Right lobe of liver (tissue), 6 donors: Measurements from ENCODE around the gene CEP20. TPM values are rescaled to one million over a fixed set of nuclear protein-coding genes. Genes with fewer than 3 reads are reported as not detected.

Experiments
- ATAC-seq, 4 donors: fragments of 200-7000 bp; cut with Tn5 transposase; one replicate each; pipeline ENCODE4 v1.9.1; 2020; ENCODE audit warnings: mild to moderate bottlenecking in 4 of 4, moderate library complexity in 4 of 4
- DNase-seq, 3 donors: peaks; one replicate each; pipeline ENCODE4 v3.0.0-alpha.2; 2020
- H3K27ac ChIP-seq, 3 donors: fragments of 200-600 bp; one replicate each; pipeline ENCODE4 v1.8.0; 2022
- H3K27me3 ChIP-seq, 2 donors: fragments of 200-600 bp; one replicate each; pipeline ENCODE4 v1.8.0; 2022
- H3K36me3 ChIP-seq, 4 donors: fragments of 200-600 bp; sonication (generic) in 1 of 4; one replicate each; pipeline versions ENCODE4 v1.5.1 to v1.8.0; 2017 to 2022; ENCODE audit warnings: control low read depth in 1 of 4
- H3K4me1 ChIP-seq, 4 donors: fragments of 200-600 bp; sonication (generic) in 1 of 4; one replicate each; pipeline versions ENCODE4 v1.5.1 to v1.8.0; 2017 to 2022; ENCODE audit warnings: control low read depth in 1 of 4
- H3K4me3 ChIP-seq, 3 donors: fragments of 200-600 bp; one replicate each; pipeline ENCODE4 v1.8.0; 2022
- H3K9me3 ChIP-seq, 4 donors: fragments of 200-600 bp; sonication (generic) in 1 of 4; one replicate each; pipeline versions ENCODE4 v1.5.1 to v1.8.0; 2017 to 2022; ENCODE audit warnings: control low read depth in 1 of 4
- CTCF ChIP-seq, 4 donors: fragments of 200-600 bp in 3 of 4; fragments of 450-650 bp in 1 of 4; IDR thresholded peaks; one replicate each; pipeline versions ENCODE4 v1.5.1 to v1.8.0; 2016 to 2022; ENCODE audit warnings: antibody characterized with exemption in 4 of 4, mild to moderate bottlenecking in 2 of 4
- POLR2A ChIP-seq: fragments of 450-650 bp; IDR thresholded peaks from one replicate; pipeline ENCODE4 v1.6.1; 2017; ENCODE audit warnings: antibody characterized with exemption, mild to moderate bottlenecking
- WGBS: methylation state at CpG from one replicate; pipeline ENCODE4 v1.1.6; 2018; ENCODE audit warnings: low coverage, low lambda C conversion rate; ENCODE audit not compliant: insufficient coverage; ENCODE audit errors: missing lambda C conversion rate; 5-methylcytosine and 5-hydroxymethylcytosine counted together
- intact Hi-C, 2 donors: fragments of 100-400 bp; cut with DNase I; formaldehyde crosslinking; loops; one replicate each; pipeline versions ENCODE4 v1.11.2 to v1.14.1; 2022
- total RNA-seq, 6 experiments: library from RNA; depleted of rRNA in 2 of 6; stranded (reverse); fragments of >200 nt in 2 of 6; fragmentation: NEBNext Ultra II Directional in 3 of 6; extraction: Animal tissue kit (Norgen Biotek cat#: 25700) in 3 of 6; gene quantifications; one replicate each; pipeline versions ENCODE4 v1.1.0 to v1.2.4, GENCODE V29; 2016 to 2023
- donor health status: DM: no; HTN: yes; CAD: no.
- donor health status: DM: no; HTN: no; CAD: no.
- donor health status: DM: no; HTN: no; CAD: no.
- donor health status: DM: no; HTN: yes; CAD: no.
- donor health status: DM: no; HTN: yes; CAD: no.

Gene CEP20
- total RNA-seq, 6 experiments from 2014 or later: 13.3 to 28.3 (median 18.3) TPM

DNA sequence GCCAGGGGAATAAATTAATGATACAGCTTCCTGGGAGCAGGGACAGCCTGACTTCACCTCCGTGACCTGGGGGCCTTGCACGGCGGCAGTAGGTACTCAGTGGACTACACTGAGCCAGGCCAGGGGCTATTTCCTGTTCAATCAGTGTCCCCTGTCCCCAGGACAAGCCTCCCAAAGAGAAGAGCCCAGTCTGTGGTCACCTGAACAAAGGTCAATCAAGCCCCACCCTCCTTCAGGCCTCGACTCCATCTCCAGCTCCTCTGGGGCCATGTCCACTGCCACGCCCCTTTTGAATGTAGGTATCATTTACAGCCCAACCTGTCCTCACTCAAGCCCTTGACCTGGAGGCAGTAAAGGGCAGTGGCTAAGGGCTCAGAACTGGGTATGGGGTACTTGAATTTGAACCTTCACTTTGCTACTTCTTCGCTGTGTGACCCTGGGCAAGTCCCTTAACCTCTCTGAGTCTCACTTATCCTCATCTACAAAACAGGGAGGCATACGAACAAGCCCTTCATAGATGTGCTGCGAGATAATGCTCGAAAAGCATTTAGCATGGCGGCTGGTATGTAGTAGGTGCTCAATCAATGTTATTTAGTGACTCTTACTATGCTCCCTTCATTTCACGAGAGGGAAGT is 60.6 kb downstream of the CEP20 start:
- DNase-seq (no peak), ATAC-seq (no peak)
- WGBS: 79% methylated on average over 7 of the region's 11 CpGs
- Histone ChIP-seq H3K4me1 (no peaks in the 10 kb centered on the region), H3K36me3 (no peaks in the 10 kb centered on the region), H3K9me3 (no peaks in the 10 kb centered on the region), H3K27me3 (no peaks in the 10 kb centered on the region), H3K27ac (no peak overlapping the region), H3K4me3 (no peak overlapping the region)
- no peak for TF ChIP-seq CTCF (IDR thresholded peaks at IDR 0.05)
- TF ChIP-seq POLR2A: no peak
- intact Hi-C loops: no loop called here

- ATAC-seq: no peak
- no peaks in the 10 kb centered on the region for H3K9me3 ChIP-seq
- H3K27ac ChIP-seq: no peak overlapping the region
- H3K36me3 ChIP-seq: no peaks in the 10 kb centered on the region
- DNase-seq: no peak
- TF ChIP-seq POLR2A: no peak
- TF ChIP-seq CTCF (IDR thresholded peaks at IDR 0.05): no peak
- no peaks in the 10 kb centered on the region for H3K4me1 ChIP-seq
- no peaks in the 10 kb centered on the region for H3K27me3 ChIP-seq
- H3K4me3 ChIP-seq: no peak overlapping the region
- intact Hi-C loops: no loop called here
- WGBS: no CpG with 5 or more reads among the region's 7 CpGs
Measured at GRCh38 chr16:15827299-15827698, 61.1 kb downstream of the CEP20 start.

DNA sequence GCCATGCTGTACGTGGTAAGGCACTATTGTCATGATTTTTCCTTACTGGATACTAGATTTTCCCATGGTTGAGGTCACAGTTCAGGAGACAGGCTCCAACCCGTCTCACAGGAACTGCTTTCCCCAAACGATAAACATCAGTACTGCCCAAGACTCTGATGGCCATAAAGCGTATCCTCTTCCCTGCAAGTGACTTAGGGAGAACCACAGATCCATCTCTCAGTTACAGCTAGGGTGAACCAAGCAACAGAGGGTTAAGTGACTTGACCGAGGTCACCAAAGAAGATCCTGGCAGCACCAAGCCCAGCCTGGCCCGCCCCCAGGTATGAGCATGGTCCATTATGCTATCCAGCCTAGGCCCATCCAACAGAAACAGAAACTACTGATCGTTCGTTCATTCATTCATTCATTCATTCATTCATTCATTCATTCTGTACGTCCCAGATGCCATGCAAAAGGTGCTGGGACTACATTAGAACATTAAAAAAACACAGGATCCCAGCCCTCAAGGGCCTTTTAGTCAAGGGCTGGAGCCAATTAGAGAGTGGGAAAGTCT is 62.6 kb downstream of the CEP20 start:
- H3K36me3 ChIP-seq: no peaks in the 10 kb centered on the region
- DNase-seq (no peak), ATAC-seq (no peak)
- H3K27ac ChIP-seq: no peak overlapping the region
- intact Hi-C loops: no loop called here
- no peak for TF ChIP-seq POLR2A
- no peak for TF ChIP-seq CTCF (IDR thresholded peaks at IDR 0.05)
- 62% methylated on average over 8 of the region's 9 CpGs for WGBS
- H3K4me1 ChIP-seq: no peaks in the 10 kb centered on the region
- no peaks in the 10 kb centered on the region for H3K9me3 ChIP-seq
- no peak overlapping the region for H3K4me3 ChIP-seq
- H3K27me3 ChIP-seq: no peaks in the 10 kb centered on the region

DNA sequence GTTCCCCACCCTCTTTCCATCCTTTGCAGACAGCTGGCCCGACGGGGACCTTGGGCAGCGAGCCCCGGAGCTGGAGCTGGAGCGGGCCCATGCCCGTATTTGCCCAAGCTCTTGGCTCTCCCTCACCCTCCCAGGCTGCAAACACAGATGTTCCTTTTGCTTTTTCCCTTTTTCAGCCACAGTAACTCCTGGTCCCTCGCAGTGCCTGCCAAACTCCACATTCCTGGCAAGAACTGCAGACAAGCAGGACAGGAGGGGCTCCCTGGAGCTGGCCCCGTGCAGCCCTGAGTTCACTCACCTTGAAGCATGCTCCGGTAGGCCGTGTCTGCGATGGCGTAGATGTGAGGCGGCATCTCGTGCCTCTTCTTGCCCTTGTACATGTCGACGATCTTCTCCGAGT is 65.4 kb downstream of the CEP20 start:
- Histone ChIP-seq H3K9me3 (no peaks in the 10 kb centered on the region), H3K27me3 (no peaks in the 10 kb centered on the region), H3K36me3 (no peaks in the 10 kb centered on the region), H3K27ac (no peak overlapping the region), H3K4me3 (no peak overlapping the region), H3K4me1 (no peaks in the 10 kb centered on the region)
- ATAC-seq (peak in 1 of 4 donors; percentile 30), DNase-seq (no peak)
- WGBS: 75% methylated on average over 13 of the region's 17 CpGs
- intact Hi-C loops: no loop called here
- TF ChIP-seq CTCF (IDR thresholded peaks at IDR 0.05): no peak
- TF ChIP-seq POLR2A: no peak
